GM12865 (cell line): Measurements from ENCODE around the gene GOLPH3.

ENCODE experiments used
- DNase-seq: peaks from one replicate; pipeline ENCODE4 v3.0.0; 2010; ENCODE audit warnings: low read depth
- H3K4me3 ChIP-seq: 2 replicates; pipeline ENCODE4 v1.5.1; 2011; ENCODE audit warnings: mild to moderate bottlenecking, low read depth, low read length, control low read depth
- TF ChIP-seq, protein P1 (sequence below): IDR thresholded peaks from 2 replicates; pipeline ENCODE4 v1.5.1; 2011; ENCODE audit warnings: low read length, control low read depth, low read depth, inconsistent platforms; ENCODE audit not compliant: insufficient read depth; ENCODE audit errors: missing control alignments

GOLPH3 gene

DNA sequence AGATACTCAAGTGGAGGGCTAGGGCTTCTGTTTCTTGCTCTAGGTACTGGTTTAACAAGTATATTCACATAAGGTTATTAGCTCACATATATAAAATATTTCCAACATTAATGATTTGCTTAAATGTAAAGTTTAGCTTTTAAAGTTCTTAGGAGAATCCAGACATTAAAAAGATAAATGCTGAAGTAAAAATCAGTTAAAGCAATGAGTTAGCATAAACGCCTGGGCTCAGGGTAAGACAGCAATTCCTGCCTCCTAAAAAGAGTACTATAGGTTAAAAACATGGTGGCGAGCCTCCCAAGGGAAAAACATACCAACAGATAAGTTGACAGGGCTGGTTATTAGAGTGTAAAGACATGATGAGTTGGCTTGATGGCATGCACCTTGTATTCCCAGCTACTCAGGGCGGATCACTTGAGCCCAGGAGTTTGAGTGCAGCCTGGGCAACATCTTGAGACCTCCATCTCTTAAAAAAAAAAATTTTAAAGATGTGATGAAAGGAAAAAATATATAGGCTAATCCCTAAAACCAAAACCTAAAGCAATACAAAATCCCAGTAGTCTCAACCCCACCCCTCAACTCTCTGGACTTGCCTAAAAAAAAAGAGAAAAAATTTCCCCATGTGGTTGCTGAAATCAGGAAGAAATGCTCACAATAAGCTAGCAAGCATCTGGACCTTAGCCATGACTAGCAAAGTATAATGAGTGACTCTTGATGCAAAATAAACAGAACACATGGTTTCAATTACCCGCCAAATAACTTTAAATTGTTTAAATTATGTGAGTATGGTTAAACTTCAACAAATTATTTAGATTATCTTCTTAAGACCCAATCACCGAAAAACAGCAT, 3.6 kb downstream of the GOLPH3 start:
- DNase-seq, result no peak
- TF ChIP-seq, protein P1, sequence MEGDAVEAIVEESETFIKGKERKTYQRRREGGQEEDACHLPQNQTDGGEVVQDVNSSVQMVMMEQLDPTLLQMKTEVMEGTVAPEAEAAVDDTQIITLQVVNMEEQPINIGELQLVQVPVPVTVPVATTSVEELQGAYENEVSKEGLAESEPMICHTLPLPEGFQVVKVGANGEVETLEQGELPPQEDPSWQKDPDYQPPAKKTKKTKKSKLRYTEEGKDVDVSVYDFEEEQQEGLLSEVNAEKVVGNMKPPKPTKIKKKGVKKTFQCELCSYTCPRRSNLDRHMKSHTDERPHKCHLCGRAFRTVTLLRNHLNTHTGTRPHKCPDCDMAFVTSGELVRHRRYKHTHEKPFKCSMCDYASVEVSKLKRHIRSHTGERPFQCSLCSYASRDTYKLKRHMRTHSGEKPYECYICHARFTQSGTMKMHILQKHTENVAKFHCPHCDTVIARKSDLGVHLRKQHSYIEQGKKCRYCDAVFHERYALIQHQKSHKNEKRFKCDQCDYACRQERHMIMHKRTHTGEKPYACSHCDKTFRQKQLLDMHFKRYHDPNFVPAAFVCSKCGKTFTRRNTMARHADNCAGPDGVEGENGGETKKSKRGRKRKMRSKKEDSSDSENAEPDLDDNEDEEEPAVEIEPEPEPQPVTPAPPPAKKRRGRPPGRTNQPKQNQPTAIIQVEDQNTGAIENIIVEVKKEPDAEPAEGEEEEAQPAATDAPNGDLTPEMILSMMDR, result no peak
- H3K4me3 ChIP-seq, result no peak overlapping the region

DNA sequence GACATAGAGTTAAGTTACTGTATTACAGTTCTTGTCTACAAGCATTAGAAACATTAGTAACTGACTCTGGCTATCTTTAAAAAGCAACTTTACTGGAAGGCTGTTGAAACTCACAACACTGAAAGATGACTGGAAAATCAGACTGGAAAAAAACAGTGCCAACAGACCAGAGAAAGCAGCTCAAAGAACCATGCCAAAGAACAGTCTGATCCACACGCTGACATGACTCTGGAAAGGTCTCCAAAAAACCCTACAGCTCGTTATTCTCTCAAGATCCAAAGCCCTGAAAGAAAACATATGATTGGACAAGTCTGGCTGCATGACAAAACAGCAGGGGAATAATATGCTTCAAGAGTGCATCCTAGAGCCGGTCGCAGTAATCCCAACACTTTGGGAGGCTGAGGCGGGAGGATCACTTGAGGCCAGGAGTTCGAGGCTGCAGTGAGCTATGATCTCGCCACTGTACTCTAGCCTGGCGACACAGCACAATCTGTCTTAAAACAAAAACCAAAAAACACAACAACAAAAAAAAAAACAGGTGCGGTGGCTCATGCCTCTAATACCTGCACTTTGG, 5.6 kb downstream of the GOLPH3 start:
- H3K4me3 ChIP-seq, result no peak overlapping the region
- no peak for DNase-seq
- TF ChIP-seq, protein P1, result no peak

DNA sequence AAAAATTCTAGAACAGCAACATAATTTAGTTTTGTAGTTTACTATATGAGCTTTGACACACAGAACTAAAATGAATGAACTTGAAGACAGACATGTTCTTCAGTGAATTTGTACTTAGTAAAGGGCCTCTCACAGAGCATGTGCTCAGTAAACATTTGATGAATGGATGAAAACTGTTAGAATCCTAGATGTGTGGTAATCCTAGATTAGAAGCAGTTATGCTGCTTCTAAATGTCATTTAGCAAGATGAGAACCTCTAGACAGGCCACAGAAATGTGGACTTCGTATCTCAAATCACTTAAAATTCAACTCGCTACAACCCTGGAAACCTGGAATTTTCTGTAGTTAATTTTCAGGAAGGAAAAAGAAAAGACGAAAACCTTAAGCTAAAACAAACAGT, 8.5 kb downstream of the GOLPH3 start:
- no peak for DNase-seq
- TF ChIP-seq, protein P1, result no peak
- no peak overlapping the region for H3K4me3 ChIP-seq

DNA sequence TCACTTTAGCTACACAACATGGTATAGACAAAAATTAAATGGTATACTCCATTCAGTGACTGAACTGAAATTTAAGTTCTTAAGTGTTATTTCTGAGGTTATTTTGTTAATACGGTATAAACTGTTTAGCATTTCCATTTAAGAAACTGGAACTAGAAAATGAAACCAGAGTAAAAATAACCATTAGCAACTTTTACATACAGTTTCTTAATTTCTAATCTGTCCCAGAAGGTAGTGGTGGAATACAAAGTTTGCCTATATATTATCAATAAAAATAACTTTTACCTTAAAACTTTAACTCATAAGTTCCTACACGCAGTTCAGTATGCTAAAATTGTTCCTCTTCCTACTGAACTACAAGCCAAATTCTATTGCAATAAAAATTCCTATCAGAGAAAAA, 10.3 kb downstream of the GOLPH3 start:
- DNase-seq, result no peak
- H3K4me3 ChIP-seq, result peak overlapping the region; percentile 55
- TF ChIP-seq, protein P1, result no peak

DNA sequence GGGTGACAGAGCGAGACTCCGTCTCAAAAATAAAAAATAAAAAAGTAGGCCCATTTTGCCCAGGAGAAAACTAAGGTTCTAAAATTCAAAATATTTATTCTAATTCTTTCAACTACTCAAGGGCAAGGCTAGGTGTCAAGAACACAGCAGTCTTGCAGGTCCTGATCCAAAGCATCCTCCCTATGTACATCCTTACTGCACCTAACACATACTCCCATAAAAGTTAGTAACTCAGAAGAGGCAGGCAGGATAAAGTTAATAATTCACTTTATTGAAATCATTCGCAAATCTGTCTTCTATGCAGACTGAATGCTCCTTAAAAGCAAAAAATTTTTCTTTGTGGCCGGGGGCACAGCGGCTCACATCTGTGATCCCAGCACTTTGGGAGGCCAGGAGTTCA, 11.1 kb downstream of the GOLPH3 start:
- TF ChIP-seq, protein P1, result no peak
- DNase-seq, result no peak
- no peak overlapping the region for H3K4me3 ChIP-seq

DNA sequence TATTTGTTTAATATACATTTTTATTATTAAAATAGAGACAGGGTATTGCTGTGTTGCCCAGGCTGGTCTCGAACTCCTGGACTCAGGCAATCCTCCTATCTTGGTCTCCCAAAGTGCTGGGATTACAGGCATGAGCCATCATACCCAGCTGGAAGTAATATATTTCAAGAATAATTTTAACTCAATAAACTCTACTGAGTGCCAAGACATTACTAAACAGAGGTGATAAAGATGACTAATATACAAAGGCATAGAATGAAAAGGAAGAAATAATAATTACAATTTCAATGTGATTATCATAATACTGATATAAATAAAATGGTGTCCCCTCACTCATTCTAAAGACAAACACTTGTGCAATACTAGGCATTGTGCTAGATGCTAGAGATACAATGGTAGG, 13.9 kb downstream of the GOLPH3 start:
- TF ChIP-seq, protein P1, result no peak
- no peak overlapping the region for H3K4me3 ChIP-seq
- no peak for DNase-seq
